ENCODE measurements around the gene EML4. TPM values are rescaled to one million over a fixed set of nuclear protein-coding genes. Genes with fewer than 3 reads are reported as not detected.

Gene EML4
- total and polyA plus RNA-seq, 9 of the 15 experiments (the other 6 are each of a cell fraction or from before 2014, with no cell fraction given): 14.7 to 48.3 (median 36.5) TPM

GRCh38 chr2:42196403-42197267 is 27.5 kb downstream of the EML4 start (continued):
- TF ChIP-seq THRB (CRISPR knock-in tag; conservative IDR thresholded peaks at IDR 0.05) (no peak), ZNF639 (CRISPR knock-in tag; conservative IDR thresholded peaks at IDR 0.05 in 1 of 2, IDR thresholded peaks at IDR 0.05 in 1 of 2) (peak in 1 of 2 experiments; percentile 84; a peak in 2 of 4 replicates), ZNF408 (CRISPR knock-in tag; IDR thresholded peaks at IDR 0.05; ENCODE audit: low read depth) (no peak), GTF2F1 (IDR thresholded peaks at IDR 0.05; ENCODE audit: low read depth, low read length) (no peak), ZNF3 (CRISPR knock-in tag; IDR thresholded peaks at IDR 0.05) (no peak), ZZZ3 (IDR thresholded peaks at IDR 0.05) (no peak), TEAD4 (IDR thresholded peaks at IDR 0.05; ENCODE audit: low read length) (peak; percentile 99), TEAD4 (CRISPR knock-in tag; IDR thresholded peaks at IDR 0.05; ENCODE audit: borderline replicate concordance) (no peak), GATAD2A (IDR thresholded peaks at IDR 0.05) (no peak), ID3 (CRISPR knock-in tag; IDR thresholded peaks at IDR 0.05) (no peak), ID3 (tag; IDR thresholded peaks at IDR 0.05) (no peak), SMAD3 (CRISPR knock-in tag; conservative IDR thresholded peaks at IDR 0.05) (0 out of 2 replicates have a peak, but pooled peaks have one; percentile 34), HCFC1 (IDR thresholded peaks at IDR 0.05; ENCODE audit: low read depth, low read length) (no peak), SOX6 (IDR thresholded peaks at IDR 0.05) (peak; percentile 95), LARP7 (IDR thresholded peaks at IDR 0.05) (no peak), STAT5A (IDR thresholded peaks at IDR 0.05; ENCODE audit: borderline replicate concordance, low read length) (peak; percentile 81), BRD4 (IDR thresholded peaks at IDR 0.05) (no peak), WHSC1 (IDR thresholded peaks at IDR 0.05; ENCODE audit: low read length) (no peak), NELFE (IDR thresholded peaks at IDR 0.05; ENCODE audit: insufficient read depth, insufficient read length) (no peak), HNRNPLL (IDR thresholded peaks at IDR 0.05; ENCODE audit: low read depth, low read length, poor library complexity, severe bottlenecking) (no peak), KLF16 (IDR thresholded peaks at IDR 0.05) (peak; percentile 88)
- TF ChIP-seq, protein P1, sequence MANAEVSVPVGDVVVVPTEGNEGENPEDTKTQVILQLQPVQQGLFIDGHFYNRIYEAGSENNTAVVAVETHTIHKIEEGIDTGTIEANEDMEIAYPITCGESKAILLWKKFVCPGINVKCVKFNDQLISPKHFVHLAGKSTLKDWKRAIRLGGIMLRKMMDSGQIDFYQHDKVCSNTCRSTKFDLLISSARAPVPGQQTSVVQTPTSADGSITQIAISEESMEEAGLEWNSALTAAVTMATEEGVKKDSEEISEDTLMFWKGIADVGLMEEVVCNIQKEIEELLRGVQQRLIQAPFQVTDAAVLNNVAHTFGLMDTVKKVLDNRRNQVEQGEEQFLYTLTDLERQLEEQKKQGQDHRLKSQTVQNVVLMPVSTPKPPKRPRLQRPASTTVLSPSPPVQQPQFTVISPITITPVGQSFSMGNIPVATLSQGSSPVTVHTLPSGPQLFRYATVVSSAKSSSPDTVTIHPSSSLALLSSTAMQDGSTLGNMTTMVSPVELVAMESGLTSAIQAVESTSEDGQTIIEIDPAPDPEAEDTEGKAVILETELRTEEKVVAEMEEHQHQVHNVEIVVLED (CRISPR knock-in tag; IDR thresholded peaks at IDR 0.05): no peak
